RPMI8226 (cell line): ENCODE measurements around the gene SULT1A1.
"Not testable (repeated sequence)": the region's sequence is repeated elsewhere in the genome, so short reads cannot be mapped to it uniquely, and the experiment has no call there.

Experiments used
- DNase-seq: peaks from one replicate; pipeline ENCODE4 v3.0.0-alpha.2; 2015

SULT1A1 gene

GRCh38 chr16:28608496-28608808 lies 1.4 kb downstream of the SULT1A1 start:
- DNase-seq = not testable (repeated sequence)

- not testable (repeated sequence) for DNase-seq
These were observed 2.0 kb downstream of the SULT1A1 start for GRCh38 chr16:28607681-28608495.

DNA sequence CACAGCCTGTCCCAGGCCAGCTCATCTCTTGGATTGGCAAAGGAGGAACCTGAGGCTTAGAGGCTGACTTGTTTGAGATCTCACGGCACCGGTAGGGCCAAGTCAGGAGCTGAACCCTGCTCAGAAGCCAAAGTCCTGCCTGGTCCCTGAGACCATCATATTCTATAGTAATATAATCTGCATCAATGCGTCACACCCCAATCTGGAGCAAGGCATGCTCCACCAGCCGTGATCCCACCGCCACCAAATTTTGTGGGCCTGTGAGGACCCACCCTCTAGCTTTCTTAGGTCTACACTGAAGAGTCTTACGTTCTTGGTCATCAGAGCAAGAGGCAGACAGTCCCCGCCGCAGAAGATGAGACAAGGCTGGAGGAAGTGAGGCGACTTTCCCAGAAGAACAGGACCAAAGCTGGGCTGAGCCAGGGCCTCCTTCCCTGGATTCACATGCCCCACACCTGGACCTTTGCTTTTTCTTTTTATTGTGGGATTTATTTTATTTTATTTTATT lies 2.7 kb downstream of the SULT1A1 start:
- no peak for DNase-seq

- no peak for DNase-seq
These were observed 3.3 kb downstream of the SULT1A1 start for GRCh38 chr16:28606291-28607115.

GRCh38 chr16:28604186-28604565 lies 5.7 kb downstream of the SULT1A1 start:
- no peak for DNase-seq

GRCh38 chr16:28603381-28604185 lies 6.3 kb downstream of the SULT1A1 start:
- DNase-seq = no peak

GRCh38 chr16:28602529-28602928 lies 7.3 kb downstream of the SULT1A1 start:
- DNase-seq = no peak

- DNase-seq = not testable (repeated sequence)
These were observed 7.8 kb downstream of the SULT1A1 start for GRCh38 chr16:28602062-28602461.

DNA sequence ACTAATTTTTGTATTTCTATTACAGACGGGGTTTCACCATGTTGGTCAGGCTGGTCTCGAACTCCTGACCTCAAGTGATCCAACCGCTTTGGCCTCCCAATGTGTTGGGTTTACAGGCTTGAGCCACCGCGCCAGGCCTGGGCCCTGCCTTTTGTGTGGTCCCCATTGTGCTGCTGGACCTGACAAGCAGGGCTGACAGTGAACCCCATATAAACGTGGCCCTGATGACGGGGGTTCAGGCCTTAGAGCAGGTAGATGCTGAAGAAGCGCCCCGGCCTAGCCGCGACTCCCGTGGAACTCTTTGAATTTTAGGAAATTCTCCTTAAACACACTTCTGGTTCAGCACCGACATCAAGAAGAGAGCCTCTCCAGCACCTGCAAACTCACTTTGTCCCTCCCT lies 8.3 kb downstream of the SULT1A1 start:
- not testable (repeated sequence) for DNase-seq

DNA sequence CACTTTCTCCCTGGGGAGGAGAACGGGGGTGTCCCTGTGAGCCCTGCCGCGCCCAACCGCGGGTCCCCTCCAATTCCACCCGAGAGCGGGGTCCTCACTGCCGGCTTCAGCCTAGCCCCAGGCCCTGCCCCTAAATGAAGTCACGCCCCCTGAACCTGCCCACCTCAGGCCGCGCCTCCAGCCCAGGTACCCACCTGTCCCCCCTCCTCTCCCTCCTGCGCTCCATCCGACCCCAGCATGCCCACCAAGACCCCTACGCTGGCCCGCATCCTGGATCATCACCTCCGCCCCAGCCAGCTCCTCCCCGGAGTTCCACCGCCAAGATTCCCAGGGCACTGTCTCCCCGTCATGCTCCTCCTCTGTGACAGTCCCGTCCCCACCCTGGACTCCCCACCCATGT lies 8.9 kb downstream of the SULT1A1 start:
- not testable (repeated sequence) for DNase-seq

DNA sequence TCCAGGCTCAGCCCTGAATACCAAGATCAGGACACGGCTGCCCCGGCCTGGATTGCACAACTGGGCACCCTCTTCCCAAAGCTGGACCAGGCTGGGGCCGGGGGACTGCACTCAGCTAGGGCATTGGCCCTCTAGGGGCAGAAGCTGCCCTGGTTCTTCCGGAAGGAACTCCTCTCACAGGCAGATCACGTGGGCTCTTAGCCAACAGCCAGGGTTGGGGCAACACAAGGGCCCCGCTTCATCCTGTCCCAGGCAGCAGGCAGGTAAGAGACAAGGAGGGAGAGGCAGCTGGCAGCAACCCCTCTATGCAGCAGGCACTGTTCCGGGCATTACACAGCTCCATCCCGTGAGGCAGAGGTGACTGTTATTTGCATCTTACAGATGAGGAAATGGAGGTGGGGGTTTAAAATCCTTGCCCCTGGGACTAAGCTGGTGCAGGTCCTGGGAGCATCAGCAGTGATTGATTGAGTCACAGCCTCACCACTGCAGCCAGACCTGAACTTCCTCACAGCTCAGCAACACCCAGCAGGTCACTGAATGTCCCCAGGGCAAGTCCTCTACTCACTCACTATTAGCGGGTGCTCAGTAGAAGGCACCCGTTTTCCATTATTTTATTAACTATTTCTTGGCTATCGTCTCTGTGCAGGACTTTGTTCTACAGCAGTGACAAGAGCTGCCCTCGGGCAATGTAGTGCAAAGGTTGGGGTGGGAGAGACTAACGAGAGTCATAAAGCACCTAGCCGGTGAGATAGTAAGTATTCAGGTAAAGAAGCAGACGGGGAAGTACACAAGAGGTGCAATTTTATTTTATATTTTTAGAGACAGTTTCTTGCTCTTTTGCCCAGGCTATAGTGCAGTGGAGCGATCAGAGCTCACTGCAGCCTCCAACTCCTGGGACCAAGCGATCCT lies 10.2 kb downstream of the SULT1A1 start:
- not testable (repeated sequence) for DNase-seq

DNA sequence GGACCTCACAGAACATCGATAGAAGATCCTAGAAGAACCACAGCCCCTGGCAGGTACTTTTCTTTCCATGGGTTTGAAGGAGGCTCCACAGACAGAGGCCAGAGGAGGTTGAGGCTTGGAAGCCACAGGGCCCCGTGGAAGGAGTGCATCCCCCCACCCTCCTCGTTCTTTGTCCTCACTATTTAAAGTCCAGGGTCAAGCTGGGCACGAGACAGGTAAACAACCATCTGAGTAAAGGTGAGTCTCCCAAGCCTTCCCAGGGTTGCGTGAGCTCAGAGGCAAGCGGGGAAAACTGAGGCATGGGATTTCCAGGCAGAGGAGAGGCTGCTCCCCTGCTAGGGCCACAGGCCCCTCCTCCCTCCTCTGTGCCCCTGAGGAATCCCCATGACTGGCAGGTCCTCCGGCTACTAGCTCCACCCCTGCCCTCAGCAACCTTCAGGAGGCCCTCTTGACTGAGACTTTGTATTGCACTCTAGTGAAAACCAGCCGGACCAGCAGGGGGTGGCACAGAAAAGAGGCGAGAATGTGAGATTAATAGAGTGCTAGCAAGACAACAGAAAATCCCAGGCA lies 12.1 kb downstream of the SULT1A1 start:
- peak; percentile 76 for DNase-seq

GRCh38 chr16:28596840-28597691 lies 12.8 kb downstream of the SULT1A1 start, which contains the start of gene SULT1A2:
Gene SULT1A2, minus strand, starts transcription at chr16:28597050. Its CDS starts 1,120 bp downstream, at chr16:28595930.
- DNase-seq = no peak

- DNase-seq = no peak
These were observed 13.7 kb downstream of the SULT1A1 start for GRCh38 chr16:28596115-28596630.

GRCh38 chr16:28595451-28595850 lies 14.4 kb downstream of the SULT1A1 start:
- not testable (repeated sequence) for DNase-seq

- DNase-seq = no peak
These were observed 16.8 kb downstream of the SULT1A1 start for GRCh38 chr16:28592979-28593553.

DNA sequence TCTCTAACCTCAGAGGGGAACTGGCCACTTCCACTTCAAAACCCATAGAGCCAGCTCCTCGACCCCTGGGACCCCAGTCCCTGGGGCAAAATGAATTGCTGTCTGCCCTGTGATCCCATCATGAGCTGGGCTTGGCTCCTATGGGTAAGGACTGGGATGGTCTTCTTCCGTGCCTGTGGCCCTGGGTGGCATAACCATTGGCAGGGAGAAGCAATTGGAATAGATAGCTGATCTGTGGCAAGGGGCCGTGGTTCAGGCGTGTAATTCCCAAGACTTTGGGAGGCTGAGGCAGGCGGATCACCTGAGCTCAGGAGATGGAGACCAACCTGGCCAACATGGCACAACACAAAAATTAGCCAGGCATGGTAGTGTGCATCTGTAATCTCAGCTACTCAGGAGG lies 17.3 kb downstream of the SULT1A1 start:
- no peak for DNase-seq

GRCh38 chr16:28591355-28591754 lies 18.5 kb downstream of the SULT1A1 start:
- DNase-seq = no peak

DNA sequence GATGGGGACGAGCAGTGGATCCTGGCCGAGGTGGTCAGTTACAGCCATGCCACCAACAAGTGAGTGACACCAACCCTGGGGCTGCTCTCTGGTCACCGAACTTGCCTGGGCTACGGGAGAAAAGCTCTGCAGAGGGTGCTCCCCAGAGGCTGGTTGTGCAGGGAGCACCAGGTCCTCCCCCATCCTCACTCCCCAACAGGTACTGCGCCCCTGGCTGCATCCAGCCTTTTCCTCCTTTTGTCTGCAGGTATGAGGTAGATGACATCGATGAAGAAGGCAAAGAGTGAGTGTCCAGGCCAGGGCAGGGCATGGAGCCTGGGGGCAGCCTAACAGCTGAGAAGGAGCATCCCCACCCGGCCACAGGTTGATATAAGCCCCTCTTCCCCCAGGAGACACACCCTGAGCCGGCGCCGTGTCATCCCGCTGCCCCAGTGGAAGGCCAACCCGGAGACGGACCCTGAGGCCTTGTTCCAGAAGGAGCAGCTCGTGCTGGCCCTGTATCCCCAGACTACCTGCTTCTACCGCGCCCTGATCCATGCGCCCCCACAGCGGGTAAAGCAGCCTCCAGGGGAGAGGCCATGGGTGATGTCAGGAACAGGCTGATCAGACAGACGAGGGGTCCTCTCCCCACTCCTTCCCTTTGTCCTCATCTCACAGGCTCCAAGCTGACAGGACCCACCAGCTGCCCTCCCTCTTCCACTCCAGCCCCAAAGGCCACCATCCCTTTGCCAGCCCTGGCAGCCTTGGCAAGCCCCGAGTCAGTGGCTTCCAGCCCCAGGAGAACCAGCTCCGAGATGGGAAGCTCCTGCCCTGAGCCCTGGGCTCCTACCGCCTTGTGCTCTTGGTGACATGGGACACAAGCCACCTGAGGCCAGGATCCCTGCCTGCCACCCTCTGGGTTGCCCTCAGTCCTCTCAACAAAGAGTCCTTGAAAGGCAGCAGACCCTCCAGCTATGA lies 19.2 kb downstream of the SULT1A1 start:
- no peak for DNase-seq
